NOMO-1 treated with dmso at 0.1 percent for 144 hours (cell line): ENCODE data around the gene GALNT10.

Source experiments
- DNase-seq: peaks from one replicate; lab custom pipeline; 2025; ENCODE audit not compliant: unreplicated experiment; lab: John Stamatoyannopoulos, UW

Gene GALNT10

DNA sequence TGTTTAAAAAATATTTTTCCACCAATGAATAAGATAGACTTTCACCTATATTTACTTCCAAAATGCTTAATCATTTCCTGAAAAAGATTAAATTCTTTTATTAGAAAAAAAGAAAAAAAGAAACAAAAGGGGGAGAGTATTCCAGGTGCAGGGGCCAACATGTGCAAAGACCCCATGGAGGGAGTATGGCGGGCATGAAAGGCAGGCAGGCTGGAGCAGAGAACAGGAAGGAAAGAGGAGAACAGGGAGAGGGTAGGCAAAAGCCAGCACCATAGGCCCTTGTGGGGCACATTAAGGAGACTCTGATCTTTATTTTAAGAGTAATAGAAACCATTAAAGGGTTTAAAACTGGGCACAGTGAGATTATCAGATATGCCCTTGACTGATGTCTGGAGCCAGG is 238.8 kb downstream of the GALNT10 start:
- DNase-seq: no peak

DNA sequence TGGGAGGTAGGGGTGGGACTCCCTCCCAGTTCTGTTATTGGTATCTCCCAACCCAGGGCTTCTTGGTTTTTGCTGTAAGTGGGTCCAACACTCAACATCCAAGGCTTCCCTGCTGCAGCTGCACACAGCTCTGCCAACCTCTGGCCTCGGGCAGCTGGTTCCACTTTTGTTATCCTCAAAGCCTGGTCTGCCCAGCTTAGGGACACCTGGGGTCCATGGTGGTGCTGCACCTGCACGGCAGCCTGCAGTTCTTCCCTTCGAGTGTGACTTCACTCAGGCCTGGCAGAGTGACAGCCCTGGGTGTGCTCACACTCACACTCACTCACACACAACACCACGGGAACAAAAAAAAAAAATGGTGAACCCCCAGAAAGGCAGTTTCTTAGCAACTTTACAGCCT is 239.9 kb downstream of the GALNT10 start:
- DNase-seq: no peak

DNA sequence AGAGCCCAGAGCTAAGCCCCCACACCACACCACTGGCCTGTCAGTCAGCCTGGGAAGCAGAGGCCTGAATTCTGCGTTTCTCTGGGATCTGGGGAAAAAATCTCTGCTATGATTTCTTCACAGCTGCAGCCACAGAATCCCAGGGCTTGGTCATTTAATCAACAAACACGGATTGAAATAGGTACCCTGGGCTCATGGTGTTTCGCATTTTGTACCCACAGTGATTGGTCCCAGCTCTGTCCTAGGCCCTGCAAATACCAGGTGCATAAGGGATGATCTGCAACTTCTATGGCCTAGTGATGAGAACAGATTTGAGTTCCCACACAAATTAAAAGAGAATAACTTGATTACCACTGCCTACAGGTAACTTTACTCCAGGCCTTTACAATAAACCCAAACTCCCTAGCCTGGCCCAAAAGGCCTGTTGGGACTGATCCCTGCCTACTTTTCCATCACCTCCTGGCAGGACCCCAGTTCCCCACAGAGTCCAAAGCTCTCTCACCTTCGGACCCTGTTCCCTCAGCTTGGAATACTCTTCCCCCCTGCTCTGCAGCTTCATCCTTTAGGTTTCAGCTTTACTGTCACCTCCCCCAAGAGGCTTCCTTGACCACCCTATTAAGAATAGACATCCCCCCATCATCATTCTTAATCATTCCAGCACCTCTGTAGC is 240.6 kb downstream of the GALNT10 start:
- DNase-seq: no peak

DNA sequence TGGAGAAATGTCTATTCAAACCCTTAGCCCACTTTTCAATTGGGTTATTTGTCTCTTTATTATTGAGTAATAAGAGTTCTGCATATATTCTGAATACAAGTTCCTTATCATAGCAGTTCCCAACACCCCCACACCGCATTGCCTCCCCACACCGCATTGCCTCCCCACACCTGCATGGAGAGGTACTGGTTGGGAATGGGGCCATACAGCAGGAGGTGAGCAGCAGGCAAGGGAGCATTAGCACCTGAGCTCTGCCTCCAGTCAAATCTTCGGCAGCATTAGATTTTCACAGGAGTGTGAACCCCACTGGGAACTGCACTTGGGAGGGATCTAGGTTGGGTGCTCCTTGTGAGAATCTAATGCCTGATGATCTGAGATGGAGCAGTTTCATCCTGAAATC is 244.7 kb downstream of the GALNT10 start:
- DNase-seq: no peak

DNA sequence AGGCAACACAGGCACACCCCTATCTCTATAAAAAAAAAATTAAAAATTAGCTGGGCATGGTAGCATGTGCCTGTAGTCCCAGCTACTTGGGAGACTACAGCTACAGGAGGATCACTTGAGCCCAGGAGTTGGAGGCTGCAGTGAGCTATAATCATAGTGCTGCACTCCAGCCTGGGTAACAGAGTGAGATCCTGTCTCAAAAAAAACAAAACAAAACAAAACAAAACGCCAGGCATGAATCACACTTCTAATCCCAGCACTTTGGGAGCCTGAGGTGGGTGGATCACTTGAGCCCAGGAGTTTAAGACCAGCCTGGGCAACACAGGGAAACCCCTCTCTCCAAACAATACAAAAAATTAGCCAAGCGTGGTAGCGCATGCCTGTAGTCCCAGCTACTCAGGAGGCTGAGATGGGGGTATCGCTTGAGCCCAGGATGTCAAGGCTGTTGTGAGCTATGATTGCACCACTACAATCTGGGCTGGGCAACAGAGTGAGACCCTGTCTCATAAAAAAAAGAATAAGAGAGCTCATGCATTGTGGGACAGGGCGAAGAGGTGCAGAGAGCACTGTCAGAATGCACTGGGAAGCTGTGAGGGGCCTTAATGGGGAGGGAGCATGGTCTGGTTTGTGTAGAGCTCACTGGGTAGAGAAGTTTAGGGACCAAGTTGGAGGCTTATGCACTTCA is 246.9 kb downstream of the GALNT10 start:
- no peak for DNase-seq

DNA sequence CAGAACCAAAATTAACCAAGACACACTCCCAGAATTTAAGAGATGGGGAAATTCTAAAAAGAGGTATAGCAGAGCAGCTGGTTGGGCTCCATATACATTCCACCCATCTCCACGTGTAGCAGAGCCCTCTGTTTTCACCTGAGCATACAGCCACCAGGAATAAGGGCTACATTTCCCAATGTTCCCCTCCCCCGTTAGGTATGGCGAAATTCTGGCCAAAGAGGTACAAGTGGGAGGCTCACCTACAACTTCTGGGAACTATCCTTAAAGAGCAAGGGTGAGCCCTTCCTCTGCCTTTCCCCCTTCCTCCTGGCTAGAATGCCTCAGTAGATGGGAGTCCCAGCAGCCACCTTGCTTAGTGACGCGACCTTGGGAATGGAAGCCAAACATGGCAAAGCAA is 250.0 kb downstream of the GALNT10 start:
- DNase-seq: no peak

DNA sequence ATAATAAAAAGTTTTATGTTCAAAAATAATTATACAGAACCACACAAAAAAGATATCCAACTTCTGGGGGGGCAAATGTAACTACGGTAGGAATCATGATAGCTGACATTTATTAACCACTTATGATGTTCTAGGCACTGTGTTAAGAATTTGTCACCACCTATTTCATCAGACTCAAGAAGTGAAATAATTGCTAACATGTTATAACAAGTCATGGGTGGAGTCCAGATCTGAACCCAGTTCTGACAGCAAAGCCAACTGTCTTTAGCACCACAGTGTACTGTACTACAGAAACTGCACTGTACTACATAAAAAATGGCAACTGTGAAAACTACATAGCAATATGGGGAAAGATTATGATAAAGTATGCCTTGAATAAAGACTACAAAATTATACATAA is 252.3 kb downstream of the GALNT10 start:
- no peak for DNase-seq

DNA sequence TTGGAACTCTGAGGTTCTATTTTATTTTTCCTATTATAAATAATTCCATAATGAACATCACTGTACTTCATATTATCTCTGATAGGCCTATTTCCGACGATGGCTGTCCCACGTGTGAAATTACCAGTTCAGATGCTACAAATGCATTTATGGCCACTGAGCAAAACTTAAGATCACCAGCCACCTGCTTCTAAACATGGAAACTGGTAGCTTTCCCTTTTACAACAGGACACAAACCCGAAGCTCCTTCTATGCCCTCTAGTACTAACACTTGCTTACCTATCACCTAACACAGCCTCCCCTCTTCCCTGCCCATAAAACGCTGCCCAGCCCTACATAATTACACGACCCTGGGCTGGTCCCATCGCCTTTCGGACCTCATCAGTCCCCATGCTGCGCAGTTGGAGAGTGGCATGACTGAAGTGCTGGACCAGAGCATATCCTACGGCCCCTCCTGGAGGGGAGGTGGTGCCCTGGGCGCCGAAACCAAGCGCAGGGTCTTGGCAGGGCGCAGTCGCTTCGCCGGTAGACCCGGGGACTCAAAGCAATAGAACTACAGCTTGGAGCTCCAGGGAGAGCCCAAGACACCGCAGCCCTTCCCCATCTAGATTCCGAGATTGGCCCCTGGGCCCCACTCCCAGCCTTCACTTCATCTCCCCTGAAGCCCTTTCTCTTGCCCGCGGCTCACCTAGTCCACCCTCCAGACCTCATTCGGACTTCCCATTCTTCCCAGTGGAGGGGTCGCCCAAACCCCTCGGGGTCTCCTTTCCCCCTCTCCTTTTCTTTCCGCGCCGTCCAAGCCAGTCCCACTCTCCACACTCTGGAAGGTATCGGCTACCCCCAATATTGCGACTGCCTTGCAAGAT is 254.3 kb downstream of the GALNT10 start:
- no peak for DNase-seq

DNA sequence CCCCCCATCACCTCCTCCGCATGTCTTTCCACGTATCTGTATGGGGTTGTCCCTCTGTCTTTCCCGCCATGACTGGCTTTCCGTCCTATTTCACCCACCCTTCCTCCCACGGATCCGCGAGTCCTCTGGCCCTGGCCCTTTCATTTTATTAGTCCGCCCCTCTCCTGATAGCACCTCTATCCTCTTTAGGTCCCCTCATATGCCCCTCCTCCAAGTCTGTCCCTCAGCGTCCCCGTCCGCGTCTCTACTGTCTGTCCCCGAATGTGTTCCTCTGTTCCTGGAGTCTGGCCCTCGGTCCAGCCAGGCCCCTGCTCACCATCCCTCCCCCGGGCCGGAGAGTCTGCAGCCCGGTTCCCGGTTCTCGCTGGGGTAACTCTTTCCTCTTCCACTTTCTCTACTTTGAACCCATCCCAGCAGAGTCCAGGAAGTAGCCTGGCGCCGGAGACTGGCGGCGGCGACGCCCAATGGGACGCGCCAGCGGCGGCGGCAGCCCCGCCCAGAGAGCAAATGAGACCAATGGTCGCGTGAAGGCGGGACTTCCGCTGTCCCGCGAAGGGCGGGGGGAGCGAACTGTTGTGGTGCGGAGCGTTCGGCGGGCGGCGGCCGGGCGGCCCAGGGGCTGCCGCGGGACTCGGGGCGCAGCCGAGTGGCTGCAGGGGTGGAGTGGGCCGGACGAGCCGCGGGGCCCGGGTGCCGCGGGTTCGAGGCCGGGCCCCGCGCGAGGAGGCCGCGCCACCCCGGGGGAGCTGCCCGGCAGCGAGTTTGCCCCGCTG is 255.1 kb downstream of the GALNT10 start, which contains the start of gene SAP30L:
TSS of gene SAP30L (plus strand) at position 576 of the 773 bp plus-strand sequence. CDS start 608 bp downstream, outside the sequence.
- peak; percentile 86 for DNase-seq

DNA sequence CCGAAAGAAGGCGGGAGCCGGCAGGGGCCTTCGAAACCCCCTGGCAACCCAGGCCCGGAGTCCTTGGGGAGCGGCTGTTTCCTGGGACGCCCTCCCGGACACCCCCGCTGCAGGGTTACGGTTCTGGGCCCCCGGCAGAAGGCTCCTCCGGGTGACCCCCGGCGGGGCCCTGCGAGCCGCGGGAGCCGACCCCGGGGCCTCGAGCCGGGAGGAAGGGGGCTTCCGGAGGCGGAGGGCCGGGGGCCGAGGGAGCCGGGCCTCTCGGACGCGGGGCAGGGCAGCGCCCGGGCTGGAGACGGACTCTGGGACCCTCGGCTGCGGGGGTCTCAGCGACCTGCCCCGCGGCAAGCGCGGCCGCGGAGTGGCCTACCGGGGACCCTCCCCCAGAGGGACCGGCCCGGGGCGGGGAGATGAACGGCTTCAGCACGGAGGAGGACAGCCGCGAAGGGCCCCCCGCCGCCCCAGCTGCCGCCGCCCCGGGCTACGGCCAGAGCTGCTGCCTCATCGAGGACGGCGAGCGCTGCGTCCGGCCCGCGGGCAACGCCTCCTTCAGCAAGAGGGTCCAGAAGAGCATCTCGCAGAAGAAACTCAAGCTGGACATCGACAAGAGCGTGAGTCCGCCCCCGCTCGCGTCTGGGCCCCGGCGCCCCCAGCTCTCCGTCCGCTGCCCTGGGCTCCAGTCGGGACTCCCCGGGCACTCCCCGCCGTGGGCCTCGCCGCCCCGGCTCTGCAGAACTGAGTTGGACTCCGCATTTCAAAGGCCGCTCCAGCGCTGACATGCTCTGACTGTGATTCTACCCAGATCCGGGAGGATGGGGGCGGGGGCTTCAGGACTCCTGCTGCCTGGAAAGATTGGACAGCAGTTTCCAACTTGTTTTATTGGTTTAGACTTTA is 255.9 kb downstream of the GALNT10 start:
- DNase-seq: no peak

DNA sequence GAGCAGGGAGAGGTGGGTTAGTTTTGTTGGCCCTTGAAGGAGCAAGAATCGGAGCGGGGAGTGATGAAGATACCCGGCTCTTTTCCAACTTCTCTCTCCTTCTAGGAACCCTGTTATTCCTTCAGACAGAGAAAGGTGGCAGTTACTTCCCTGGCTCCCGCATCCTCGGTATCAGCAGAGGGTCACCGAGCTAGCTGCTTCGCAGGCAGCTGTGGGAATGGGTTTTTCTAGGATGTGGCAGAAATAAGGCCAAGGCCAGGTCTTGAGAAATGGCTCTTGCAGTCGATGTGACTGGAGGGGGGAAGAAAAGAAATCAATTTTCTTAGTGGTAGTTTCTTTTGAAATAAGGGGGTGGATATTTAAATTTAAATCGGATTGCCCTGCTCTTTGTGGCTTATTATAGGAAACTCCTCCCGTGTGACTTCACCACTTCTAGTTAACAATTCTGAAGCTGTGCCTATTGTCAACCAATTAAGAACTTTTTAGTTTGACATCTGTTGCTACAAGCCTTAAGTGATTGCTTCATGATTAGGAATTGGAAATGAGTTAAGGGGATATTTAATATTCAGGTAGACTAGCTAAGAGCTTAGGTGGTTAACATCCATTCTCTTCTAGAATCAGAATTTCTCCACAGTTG is 256.7 kb downstream of the GALNT10 start:
- no peak for DNase-seq

DNA sequence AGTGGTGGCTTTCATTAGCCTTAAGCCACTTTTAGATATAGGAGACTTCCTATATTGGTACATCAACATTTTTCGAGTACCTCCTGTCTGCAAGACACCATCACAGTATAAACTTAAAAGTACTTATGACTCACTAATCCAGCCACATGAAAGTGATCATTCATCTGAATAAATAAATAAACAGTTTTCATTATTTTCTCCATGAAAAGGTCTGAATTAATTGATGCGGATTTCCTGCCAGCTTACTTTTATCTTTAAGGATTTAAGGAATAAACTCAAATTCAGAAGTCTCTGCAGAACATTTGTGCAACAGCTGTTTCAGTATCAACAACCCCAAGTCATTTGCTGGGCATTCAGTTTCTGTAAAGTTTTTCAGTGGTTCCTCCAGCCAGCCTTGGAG is 259.3 kb downstream of the GALNT10 start:
- DNase-seq: no peak

DNA sequence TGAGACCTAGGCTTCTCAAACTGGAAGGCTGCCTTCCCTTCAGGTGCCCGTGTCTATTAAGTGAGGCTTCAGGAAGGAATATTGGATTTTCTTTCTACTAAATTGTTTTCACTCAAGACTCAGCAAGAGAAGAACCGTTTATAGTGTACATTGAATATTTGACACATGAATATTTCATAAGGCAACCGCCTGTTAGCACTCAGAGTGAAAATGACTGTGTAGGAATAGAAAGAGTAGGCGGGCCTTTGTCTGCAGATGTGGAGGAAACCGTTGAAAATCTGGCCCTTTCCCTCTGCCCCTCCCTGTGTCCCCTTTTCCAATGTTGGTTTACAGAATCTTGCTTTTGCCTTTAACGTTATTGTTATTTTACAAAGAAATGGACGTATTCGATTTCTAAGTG is 261.4 kb downstream of the GALNT10 start:
- no peak for DNase-seq

DNA sequence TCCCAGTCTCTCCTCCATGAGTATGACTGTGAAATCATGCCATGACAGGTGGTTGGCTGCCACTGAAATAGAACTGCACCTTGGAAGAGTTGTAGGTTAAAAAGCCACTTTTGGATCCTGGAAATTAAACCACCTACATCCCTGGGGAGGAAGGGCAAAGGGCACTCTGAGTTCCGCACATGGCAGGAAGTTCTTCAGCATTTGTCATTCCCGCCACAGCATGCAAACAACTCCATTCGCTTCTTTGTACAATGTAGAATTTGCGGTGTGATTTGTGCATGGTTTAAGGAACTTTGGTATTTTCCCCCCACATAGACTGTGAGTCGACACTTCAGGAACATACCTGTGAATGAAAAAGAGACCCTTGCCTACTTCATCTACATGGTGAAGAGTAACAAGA is 265.1 kb downstream of the GALNT10 start:
- no peak for DNase-seq

DNA sequence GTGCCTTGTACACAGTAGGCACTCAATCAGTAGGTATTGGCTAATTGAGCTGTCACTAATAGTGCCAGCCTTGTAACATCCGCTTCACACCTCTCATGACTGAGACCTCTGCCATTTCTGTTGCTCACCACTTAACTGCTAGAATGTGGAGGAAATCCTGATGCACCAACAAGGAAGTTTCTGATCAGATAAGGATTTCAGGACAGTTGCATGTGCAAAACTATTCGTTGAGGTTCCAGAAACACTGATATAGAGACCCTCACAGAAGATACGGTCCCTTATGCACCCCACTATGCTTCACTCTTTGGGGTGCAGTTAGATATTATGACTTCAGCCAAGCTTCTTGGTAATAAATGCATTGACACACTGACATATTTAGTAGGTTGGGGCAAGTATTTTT is 266.0 kb downstream of the GALNT10 start:
- no peak for DNase-seq

DNA sequence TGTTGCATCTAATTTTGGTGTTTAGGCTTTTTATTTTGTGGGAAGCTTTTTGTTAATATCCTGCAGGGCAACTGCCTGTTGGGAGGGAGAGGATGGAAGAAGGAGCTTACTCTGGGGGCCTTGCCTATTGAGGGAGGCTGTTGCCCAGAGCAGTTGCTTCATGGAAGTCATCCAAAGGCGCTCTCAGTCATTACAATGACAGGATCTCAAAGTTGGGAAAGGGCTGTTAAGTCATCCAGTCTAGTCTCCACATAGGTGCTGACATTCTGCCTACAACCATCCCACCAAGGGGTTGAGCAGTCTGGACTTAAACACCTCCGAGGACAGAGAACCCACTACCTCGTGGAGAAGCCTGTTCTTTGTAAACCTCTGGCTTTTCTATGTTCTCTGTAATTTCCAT is 268.5 kb downstream of the GALNT10 start:
- no peak for DNase-seq

DNA sequence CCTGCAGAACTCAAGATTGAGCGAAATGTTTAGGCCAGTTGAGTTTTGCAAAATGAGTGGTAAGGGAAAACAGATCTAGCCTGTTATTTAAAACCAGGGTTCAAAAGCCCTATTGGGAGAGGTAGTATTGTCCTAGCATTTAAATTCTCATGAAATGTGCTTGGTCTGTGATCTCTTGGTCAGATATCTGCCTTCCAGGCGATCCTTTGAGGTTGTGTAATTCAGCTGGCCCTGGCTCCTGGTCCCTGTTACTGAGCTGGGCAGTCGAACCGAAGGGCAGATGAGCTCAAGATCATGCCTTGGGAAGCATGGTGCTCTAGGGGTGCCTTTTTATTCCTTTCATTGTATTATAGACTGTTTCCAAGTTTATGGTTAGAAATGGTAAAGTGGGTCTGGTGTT is 269.6 kb downstream of the GALNT10 start:
- DNase-seq: no peak

DNA sequence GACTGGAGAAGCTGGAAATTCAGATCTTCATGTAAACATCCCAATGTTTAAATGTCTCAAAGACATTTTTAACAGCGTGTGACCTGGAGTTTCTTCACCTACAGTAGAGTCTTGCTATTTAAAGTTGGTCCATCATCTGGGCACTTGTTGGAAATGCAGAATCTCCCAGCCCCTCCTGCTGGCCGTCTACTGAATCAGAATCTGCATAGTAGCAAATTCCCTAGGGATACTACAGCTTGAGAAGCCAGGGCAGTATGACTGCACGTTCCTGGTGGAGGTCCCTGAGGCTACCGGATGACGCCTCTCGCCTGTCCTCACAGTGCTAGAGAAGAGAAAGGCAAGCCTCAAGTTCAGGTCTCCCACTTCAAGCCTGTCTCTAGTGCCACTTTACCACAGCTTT is 271.0 kb downstream of the GALNT10 start:
- no peak for DNase-seq

DNA sequence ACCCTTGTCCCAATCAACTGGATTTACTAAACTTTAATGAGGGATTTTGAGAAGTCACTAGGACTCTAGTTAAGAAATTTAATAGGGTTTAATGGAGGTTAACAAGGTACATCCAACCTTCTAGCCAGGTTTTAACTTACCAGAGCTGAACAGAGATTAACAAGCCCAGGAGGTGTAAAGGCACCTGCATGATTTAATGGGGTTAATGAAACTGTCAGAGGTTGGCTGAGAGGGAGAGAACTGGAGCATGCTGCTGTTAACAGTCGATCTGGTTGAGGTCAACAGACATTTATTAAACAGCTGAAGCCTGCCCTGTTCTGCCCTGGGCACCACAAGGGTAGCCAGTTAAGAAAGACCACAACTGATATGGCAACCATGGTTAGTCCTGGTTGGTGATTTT is 273.9 kb downstream of the GALNT10 start:
- no peak for DNase-seq

DNA sequence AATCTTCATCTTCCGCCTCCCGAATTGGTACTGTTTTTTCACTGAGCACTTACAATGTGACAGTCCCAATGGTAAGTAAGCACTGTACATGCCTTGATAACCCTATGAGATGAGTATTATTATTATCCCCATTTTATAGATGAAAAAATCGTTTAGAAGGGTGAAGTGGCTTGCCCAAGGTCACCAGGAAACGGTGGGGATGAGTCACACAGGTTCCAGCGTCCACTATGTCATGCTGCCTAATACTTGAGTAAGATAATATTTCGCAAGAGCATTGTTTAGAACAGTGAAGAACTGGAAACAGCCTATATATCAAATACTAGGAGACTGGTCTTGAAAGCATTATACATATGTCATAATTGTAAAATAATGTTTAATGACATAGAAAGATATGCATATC is 274.6 kb downstream of the GALNT10 start:
- peak; percentile 26 for DNase-seq
